T-helper 1 cell treated with Interleukin-12 subunit alpha and Interleukin-12 subunit beta and Interleukin-4 antibody, amounts not matched to agents 30 ng/mL and 1 ng/mL, for 36 hours (primary cell): ENCODE measurements around the gene FYN. TPM values are rescaled to one million over a fixed set of nuclear protein-coding genes. Genes with fewer than 3 reads are reported as not detected.

ENCODE experiments used
- intact Hi-C: fragments of 100-400 bp; cut with micrococcal nuclease; formaldehyde crosslinking; loops from one replicate; pipeline ENCODE4 v1.15.1; 2024
- total RNA-seq: library from RNA; stranded (reverse); gene quantifications from 2 replicates; pipeline ENCODE4 v1.2.3, GENCODE V29; 2022

FYN gene
- total RNA-seq, 1 donor from 2014 or later, result 157 TPM

DNA sequence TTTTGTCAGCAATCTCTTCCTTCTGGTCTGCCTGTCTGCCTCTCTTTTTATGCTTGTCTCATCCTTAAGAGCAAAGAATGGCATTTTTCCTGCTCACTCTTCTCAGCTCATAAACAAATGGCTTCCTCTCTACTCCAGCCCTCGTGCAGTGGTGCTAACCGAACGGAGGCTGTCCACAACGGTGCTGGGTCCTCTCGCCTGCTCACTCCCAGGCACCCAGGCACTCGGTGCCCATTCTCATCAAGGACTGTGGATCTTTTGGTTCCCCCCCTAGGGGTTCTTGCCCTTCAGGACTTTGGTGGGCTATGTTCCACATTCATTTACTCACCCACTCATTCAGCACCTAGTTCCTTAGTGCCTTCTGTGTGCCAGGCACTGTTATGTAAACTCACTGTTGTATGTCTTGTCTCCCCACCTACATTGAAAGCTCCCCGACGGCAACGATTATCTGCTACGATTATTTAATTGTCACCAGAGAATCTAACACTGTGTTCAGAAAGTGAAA lies 113.9 kb downstream of the FYN start:
- intact Hi-C loops, result loop anchor here (1.0 to 10.0 kb wide), 7 partner anchors 8 to 885 kb away; partner anchors contain the start of gene AMD1

DNA sequence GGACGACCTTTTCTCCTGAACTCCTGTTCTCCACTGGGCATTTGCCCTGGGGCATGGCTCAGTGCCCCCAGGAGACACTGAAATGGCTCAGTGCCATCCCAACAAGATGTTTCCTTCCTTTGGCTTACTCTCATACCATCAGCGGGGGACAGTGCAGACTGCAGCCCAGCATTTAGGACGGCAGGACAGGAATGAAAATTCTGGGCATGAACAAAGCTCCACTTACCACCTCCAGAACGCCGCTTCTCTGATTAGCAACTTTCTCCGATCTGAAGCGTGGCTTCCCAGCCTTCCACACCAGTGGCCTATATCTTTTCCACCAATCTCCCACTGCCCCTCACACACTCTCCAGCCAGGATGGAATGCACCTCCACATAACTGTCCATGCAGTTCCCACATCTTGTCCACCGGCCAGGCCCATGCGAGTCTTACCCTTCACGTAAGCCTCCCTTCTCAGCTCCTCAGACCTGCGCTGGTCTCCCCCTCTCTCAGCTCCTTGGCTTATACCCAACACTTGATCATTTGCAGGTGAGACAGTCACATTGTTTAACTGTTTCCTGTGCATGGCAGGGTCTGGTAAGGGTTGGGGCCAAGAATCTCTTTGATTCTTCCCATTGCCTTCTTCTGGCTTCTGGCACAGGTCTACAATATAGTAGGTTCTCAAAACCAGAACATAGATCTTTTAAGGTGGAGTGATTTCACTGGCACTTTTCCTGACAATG lies 114.5 kb downstream of the FYN start:
- intact Hi-C loops, result loop anchor here (1.0 to 10.0 kb wide), 7 partner anchors 7 to 884 kb away; partner anchors contain the start of gene AMD1

DNA sequence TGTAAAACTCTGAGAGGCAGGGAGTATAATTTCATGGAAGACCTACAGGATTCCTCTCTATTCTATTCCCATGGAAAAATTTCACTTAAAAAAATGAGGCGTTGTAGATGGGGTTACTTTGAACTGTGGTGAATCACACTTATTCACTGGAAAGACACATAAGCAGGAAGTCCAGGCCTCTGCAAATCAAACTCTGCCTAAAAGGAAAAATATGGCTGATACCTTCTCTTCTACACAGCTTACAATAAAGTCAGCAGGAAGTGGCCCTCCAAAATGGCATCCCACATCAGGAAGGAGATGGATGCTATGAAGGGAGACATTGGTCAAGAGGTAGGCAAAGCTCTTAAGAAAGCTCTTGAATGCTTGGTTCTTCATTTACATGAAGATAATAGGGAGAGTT lies 115.9 kb downstream of the FYN start:
- intact Hi-C loops, result loop anchor here (10.0 kb wide), 1 partner anchor 883 kb away; the partner anchor contains the start of gene AMD1

DNA sequence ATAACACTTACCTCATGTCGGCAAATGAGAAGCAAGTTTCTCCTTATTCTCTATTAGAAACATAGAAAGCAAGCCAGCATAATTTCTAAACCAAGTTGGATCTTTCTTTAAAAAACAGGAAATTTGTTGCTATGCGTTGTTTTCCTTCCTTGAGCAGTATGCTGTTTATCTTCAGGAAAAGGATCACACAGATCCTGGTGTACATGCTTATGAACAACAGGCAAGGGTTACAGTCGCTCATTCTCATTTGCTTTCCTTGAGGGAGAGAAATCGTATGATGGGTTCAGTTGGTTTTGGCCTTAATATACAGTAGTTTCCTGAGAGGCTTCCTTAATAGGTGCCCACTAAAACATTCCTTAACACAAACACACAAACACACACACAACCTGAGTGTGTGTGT lies 118.8 kb downstream of the FYN start:
- intact Hi-C loops, result loop anchor here (1.0 to 10.0 kb wide), 2 partner anchors 494 to 880 kb away; partner anchors contain the start of gene AMD1

DNA sequence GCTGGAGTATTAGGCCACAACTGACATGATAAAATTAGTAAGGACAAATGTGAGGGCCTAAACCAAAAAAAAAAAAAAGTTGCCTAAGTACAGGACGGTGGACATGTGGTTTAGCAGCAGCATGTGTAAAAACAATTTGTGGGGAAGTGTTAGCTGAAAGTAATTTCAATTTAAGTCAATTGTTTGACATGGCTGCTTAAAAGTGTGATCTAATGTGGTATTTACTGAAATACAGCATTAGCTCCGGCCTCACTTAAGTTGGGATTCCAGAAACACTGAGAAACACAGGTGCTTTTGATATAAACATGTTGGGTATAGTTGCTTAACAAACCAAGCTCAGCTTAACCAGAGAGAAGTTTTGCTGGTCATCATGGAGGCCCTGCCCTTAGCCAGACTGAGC lies 119.7 kb downstream of the FYN start:
- intact Hi-C loops, result loop anchor here (10.0 kb wide), 1 partner anchor 879 kb away; the partner anchor contains the start of gene AMD1

DNA sequence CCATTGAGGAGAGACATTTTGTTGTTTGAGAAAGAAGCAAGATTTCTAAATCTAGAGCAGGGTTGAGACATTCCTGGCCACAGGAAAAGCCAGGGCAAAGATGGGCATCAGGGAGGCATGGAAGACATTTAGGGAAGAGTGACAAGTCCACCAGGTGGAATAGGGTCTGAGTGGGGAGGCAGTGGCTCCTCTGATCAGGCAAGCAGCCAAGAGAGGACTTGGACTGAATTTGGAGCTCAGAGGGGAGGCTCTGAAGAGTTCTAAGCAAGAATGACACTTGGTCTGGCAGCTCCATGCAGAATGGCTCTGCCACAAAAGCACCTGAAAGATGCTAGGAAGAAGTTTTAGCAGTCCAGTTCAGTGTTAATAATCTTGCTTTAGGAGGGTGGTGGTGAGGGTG lies 120.8 kb downstream of the FYN start:
- intact Hi-C loops, result loop anchor here (10.0 kb wide), 1 partner anchor 878 kb away; the partner anchor contains the start of gene AMD1

DNA sequence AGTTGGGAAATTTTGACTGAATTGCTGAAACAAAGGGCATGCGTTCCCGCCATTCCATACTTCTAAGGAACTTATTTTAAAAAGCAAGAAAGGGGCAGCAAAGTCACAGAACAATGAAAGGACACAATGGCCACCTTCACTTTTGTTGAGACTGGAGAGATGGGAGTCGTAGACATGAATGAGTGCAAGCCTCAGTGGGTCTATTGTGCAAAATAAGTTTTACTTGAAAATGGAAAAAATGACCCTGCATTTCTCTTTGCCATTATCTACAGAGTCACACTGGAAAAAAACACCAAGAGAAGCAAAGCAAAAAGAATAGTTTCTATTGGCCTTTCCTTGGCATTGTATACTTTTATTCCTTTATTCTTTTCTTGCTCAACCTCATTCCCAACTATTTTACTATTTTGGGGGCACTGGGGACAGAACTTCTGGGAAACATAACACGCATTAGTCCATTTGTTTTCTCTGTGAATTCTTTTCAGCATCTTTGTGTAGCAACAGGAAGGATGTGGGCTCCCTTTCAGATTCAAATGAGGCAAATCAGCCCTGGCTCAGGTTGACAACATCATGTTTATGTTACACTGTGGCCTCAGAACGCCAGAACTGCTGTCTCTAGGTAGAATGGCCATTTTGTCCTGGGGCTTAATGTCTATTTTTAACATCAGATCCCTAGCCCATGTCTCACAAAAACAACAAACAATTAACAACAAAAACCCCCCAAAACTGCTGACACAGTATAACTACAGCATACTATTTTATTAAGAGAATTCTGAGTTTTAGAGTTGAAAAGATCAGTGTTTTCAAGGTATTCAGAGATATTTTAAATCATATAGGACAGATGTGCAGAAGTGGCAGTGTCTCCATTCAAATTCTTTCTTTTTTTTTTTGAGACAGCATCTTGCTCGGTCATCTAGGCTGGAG lies 122.2 kb downstream of the FYN start:
- intact Hi-C loops, result loop anchor here (1.0 to 10.0 kb wide), 8 partner anchors 8 to 876 kb away; partner anchors contain the start of genes AMD1, FYN and REV3L

DNA sequence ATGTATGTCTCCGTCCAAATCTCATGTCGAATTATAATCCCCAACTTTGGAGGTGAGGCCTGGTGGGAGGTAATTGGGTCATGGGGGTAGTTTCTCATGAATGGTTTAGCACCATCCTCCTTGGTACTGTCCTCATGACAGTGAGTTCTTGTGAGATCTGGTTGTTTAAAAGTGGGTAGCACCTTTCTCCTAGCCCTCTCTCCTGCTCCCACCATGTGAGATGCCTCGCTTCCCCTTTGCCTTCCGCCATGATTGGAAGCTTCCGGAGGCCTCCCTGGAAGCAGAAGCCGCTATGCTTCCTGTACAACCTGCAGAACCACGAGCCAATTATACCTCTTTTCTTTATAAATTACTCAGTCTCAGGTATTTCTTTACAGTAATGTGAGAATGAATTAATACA lies 123.1 kb downstream of the FYN start:
- intact Hi-C loops, result loop anchor here (2.0 to 10.0 kb wide), 4 partner anchors 35 to 875 kb away; partner anchors contain the start of genes AMD1 and REV3L

DNA sequence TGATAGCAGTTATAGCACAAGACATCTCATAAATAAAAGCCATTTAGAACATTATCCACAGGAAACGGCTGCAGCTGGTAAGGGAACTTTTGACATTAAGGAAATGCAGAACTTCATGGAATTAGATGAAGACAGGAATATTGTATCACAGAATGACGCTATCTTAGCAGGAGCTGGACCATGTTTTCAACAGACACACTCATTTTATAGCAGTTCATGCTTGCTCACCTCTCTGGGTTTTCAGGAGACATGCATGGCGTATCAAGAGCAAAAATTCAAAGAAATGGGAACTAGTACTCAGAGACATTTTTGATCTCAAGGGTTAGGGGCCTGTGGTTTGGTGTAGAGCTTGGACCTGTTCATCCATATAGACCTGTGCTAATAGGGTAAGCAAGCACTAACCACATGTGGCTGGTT lies 125.0 kb downstream of the FYN start:
- intact Hi-C loops, result no loop called here

DNA sequence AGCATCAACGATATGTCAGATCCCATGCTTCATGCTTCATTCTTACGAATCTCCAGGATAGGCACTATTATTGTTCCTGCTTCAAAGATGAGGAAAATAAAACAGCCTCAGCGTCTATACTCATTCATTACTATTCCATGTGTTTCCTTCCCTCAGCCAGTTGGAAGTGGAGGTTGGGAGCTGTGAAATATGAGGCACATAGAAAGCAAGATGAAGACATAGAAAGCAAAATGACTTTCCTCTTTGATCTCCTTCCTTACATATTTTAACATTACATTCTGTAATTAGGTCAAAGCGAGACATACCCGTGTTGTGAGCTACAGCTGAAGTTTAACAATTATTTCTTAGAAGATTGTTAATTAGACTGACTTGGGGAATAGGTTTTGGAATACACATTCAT lies 125.4 kb downstream of the FYN start:
- intact Hi-C loops, result loop anchor here (1.0 kb wide), 1 partner anchor 337 kb away; no protein-coding TSS in a partner anchor

DNA sequence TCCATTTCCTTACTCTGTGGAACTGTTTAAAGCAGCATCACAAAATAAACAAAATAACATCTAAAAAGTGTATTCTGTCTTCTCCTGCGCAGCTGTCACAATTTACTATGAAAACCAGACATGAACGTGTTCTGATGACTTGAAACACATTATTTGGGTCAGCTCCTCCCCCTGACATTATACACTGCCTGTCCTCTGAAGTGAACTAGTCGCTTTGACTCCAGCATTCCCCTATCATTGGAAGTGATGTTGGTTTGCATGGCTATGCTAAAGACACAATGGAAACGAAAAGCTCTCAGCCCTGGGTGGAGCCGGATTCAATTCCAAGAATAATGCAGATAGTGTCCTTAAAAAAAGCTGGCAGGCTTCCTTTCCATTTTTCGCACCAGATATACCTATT lies 125.9 kb downstream of the FYN start:
- intact Hi-C loops, result loop anchor here (1.0 kb wide), 1 partner anchor 338 kb away; no protein-coding TSS in a partner anchor

DNA sequence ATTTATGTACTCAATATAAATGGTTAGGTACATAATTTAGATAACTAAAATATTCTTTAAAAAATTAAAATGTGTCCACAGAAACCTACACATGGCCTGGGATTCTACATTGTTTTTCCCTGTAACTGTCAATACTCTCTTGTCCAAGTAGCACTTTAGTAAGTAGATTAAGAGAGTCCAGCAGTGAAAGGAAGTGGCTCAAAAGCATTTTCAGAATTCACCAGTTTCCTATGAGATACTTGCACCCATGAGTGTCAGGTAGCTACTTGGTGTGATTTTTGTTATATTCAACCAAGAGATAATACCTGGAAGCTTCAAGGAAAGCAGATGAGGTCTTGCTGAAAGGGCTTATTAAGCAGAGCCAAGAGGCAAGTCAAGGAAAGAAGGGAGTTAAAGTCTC lies 126.3 kb downstream of the FYN start:
- intact Hi-C loops, result loop anchor here (1.0 kb wide), 1 partner anchor 338 kb away; no protein-coding TSS in a partner anchor

DNA sequence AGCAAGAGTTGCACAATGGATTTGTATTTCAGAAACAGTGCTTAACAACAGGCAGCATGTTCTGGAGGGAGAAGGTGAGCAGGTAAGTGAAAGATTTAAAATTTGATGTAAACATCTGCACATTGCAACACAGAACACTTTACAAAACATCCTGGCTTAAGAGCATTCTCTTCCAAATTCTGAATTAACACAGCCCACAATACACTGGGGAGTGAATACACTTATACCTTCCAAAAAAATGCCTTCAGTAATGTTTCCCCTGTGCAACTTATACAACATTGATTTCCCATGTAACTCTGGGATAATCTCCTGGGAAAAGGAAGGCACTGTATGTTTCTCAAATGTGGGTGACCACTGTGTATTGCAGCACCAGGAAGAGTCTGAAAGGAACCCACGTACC lies 127.6 kb downstream of the FYN start:
- intact Hi-C loops, result no loop called here

DNA sequence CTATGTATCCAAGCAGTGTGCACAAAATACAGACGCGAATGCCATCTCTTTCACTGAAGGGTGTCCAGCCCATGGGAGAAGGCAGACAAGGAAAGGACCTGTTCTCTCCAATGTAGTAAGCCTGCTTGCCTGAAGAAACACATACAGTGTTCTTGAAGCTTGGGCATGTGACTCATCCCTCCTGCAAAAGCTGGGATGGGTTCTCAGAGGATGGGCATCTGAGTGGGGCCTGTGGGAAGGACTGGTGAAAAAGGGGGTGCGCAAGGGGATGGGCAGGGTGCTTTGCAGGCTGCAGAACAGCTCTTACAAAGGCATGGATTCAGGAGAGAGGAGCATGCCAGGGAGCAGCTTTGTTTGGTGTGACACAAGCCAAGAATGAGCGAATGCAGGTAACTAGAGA lies 128.1 kb downstream of the FYN start:
- intact Hi-C loops, result no loop called here

DNA sequence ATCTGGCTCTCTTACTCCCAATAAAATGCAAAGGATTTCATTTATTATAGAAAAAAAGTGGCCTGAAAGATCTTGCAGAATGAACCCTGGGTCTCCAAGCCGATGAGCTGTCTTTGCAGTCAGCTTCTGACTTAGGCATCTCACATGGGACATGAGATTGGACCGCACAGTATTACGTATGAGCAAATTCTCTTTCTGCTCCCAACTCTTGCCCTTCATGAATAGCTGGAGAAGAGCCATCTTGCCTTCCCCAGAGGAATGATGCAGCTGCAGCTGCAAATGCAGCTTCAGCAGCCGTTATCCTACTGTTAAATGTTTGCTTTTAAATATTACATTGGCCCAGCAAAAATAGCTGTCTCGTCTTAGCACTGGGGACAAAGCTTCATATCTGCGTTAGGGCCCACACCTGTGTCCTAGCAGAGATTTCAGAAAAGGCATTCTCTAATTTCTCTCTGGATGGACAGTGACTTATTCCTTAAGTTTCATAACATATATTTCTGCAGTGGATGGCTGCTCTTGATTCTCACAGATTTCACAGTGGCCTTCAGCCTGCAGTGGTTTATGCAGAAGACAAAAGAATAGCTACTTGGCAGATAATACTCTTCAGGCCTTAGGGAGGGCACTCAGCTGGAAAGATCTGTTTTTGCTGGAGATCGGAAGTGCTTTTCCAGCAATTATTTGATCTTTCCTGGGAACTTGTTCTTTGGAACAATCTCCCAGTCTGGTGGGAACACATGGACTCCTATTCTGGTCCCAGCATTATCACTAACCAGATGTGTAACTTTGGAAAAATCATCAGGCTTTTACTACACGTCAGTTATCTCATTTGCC lies 129.2 kb downstream of the FYN start:
- intact Hi-C loops, result no loop called here

DNA sequence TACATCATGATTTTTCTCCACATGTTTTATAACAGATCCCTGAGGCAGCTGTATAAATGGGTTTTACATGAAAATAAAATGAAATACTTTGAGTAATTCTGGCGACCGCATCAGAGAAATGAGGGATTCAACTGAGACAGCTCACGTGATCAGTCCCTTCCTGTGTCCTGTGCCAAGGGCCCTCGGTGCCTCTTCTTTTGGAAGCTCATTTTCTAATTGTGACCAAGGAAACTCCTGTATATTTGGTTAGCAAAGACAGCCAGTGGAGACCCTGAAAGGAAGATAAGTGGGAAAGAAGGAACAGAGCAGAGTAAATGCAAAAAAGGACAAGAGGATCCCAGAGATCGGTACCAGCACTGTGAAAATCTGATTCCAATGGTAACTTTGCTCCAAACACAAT lies 129.9 kb downstream of the FYN start:
- intact Hi-C loops, result no loop called here

DNA sequence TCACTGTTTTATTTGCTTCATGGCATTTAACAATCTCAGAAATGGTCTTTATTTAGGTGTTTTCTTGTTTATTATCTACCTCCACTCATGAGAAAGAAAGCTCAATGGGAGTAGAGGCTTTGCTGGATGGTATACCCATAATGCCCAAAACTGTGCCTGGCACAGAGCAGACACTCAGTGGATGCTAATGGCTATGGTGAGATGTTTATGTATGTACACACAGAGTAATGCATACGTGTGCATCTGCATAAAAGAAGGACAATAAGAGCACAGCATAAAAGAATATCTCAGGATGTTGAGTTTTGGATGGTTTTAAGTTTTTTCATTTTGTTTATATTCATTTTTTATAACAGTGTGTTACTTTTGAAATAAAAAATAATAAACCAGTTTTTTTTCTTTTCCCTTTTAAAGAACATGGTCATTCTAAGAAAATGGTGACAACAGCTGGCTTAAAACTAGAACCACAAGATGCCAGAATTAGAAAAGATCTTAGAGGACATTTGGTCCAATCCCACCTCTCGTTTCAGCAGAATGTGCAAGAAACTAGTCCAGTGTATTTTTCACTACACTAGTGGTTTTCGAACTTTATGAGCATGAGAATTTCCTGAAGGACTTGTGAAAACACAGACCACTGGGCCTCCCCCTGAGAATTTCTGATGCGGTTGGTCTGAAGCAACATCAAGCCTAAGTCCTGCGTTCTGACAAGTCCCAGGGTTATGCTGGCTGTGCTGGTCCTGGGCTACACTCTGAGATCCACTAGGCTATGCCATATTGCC lies 131.9 kb downstream of the FYN start:
- intact Hi-C loops, result no loop called here

DNA sequence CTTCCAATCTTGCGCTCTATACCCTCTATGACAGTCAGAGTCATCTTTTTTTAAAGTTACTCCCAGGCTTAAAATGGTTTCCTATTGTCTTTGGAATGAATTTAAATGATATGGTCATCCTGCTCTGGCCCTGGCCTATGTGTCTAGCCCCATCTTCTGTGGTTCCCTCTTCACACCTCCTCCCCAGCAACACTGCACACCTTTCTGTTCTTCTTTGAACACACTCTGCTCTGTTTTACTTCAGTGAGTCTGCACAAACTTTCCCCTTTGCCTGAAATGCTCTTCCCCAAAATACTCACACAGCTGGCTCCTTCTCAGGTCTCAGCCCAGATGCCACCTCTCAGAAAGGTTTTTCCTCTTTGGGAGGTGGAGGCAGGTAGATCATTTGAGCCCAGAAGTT lies 132.7 kb downstream of the FYN start:
- intact Hi-C loops, result no loop called here

DNA sequence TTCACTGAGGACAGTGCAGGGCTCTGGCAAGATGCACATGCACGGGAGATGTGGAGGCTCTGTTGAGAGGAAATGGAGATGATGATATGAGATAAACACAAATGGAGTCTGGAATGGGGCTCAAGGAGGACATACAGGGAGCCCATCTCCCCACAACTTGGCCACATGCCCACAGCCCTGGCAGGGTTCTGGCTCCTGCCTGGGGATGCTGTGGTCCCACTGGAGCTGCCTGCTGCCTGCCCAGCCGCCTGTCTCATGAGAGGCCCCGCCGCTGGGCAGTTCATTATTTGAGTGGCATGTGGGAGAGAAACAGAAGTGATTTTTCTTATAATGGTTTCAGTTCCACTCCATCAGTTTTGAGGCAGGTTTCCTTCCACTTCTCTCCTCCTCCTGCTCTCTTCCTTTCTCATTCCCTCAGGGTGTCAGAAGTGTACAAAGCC lies 134.0 kb downstream of the FYN start:
- intact Hi-C loops, result no loop called here

DNA sequence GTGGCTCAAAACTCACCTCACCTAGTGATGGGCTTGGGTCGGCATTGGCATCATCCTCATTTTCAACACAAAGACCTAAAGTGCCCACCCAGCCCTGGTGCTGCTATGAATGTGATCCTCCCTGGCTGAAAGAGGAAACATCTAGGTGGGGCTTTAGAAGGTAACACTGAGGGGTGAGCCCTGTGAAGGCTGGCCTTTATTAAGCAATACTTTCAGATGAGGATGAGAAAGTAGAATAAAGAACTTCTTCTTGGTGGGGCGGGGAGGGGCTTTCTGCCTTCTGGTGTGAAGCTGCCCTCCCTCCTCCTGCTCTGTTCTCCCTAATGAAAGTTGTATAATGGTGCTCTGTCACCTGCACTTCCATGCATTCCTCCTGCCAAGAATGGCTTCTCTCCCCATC lies 134.6 kb downstream of the FYN start:
- intact Hi-C loops, result no loop called here
